GM23248 (cell line): ENCODE measurements around the gene INTS11. TPM values are rescaled to one million over a fixed set of nuclear protein-coding genes. Genes with fewer than 3 reads are reported as not detected.
"Not testable (repeated sequence)": the region's sequence is repeated elsewhere in the genome, so short reads cannot be mapped to it uniquely, and the experiment has no call there.

ENCODE experiments used
- DNase-seq: peaks from one replicate; pipeline ENCODE4 v3.0.0-alpha.2; 2015
- H2AFZ ChIP-seq: fragments of 200-600 bp; sonication (generic); 2 replicates; pipeline ENCODE4 v1.6.1; 2016; ENCODE audit warnings: antibody characterized with exemption
- H3F3A ChIP-seq: fragments of 200-600 bp; sonication (generic); 2 replicates; pipeline ENCODE4 v1.6.1; 2016; ENCODE audit warnings: mild to moderate bottlenecking, antibody characterized with exemption, mixed run types; ENCODE audit not compliant: insufficient read depth
- H3K27ac ChIP-seq: fragments of 200-600 bp; sonication (generic); 2 replicates; pipeline ENCODE4 v1.5.1; 2016; ENCODE audit warnings: mild to moderate bottlenecking
- H3K27me3 ChIP-seq: fragments of 200-600 bp; sonication (generic); replicated peaks from 2 replicates; pipeline ENCODE4 v1.6.1; 2016; ENCODE audit warnings: mild to moderate bottlenecking; ENCODE audit not compliant: insufficient read depth
- H3K36me3 ChIP-seq: fragments of 200-600 bp; sonication (generic); 2 replicates; pipeline ENCODE4 v1.6.1; 2016; ENCODE audit warnings: low read depth, mild to moderate bottlenecking
- H3K4me1 ChIP-seq: fragments of 200-600 bp; sonication (generic); 2 replicates; pipeline ENCODE4 v1.6.1; 2016; ENCODE audit warnings: mild to moderate bottlenecking; ENCODE audit not compliant: insufficient read depth
- H3K4me2 ChIP-seq: fragments of 200-600 bp; sonication (generic); one replicate; pipeline ENCODE4 v1.6.1; 2016; ENCODE audit warnings: mild to moderate bottlenecking; ENCODE audit not compliant: unreplicated experiment
- H3K4me3 ChIP-seq: fragments of 200-600 bp; sonication (generic); 2 replicates; pipeline ENCODE4 v1.5.1; 2016; ENCODE audit warnings: mild to moderate bottlenecking
- H3K79me2 ChIP-seq: fragments of 200-600 bp; sonication (generic); 2 replicates; pipeline ENCODE4 v1.6.1; 2016; ENCODE audit warnings: mild to moderate bottlenecking; ENCODE audit not compliant: insufficient read depth
- H3K9ac ChIP-seq: fragments of 200-600 bp; sonication (generic); 2 replicates; pipeline ENCODE4 v1.6.1; 2016; ENCODE audit warnings: mild to moderate bottlenecking
- H3K9me2 ChIP-seq: fragments of 200-600 bp; sonication (generic); 2 replicates; pipeline ENCODE4 v1.6.1; 2016; ENCODE audit warnings: mixed run types, mild to moderate bottlenecking, moderate library complexity; ENCODE audit not compliant: insufficient read depth
- H3K9me3 ChIP-seq: fragments of 200-600 bp; sonication (generic); one replicate; pipeline ENCODE4 v1.6.1; 2017; ENCODE audit warnings: low read depth
- H4K20me1 ChIP-seq: fragments of 200-600 bp; sonication (generic); 2 replicates; pipeline ENCODE4 v1.6.0; 2016; ENCODE audit not compliant: insufficient read depth
- EZH2 ChIP-seq: fragments of 200-600 bp; sonication (generic); IDR thresholded peaks from 2 replicates; pipeline ENCODE4 v1.6.1; 2018; ENCODE audit warnings: antibody characterized with exemption, mild to moderate bottlenecking; ENCODE audit not compliant: insufficient read depth, poor library complexity, severe bottlenecking
- EZH2phosphoT487 ChIP-seq: fragments of 200-600 bp; sonication (generic); IDR thresholded peaks from 2 replicates; pipeline ENCODE4 v1.6.1; 2018; ENCODE audit warnings: antibody characterized with exemption, moderate library complexity, mild to moderate bottlenecking, low read depth; ENCODE audit not compliant: insufficient read depth
- WGBS, 2 experiments: methylation state at CpG; one replicate each; pipeline ENCODE4 v1.1.6; 2015 to 2017; ENCODE audit warnings: low lambda C conversion rate in 2 of 2, low coverage in 1 of 2; ENCODE audit errors: missing lambda C conversion rate in 2 of 2; 5-methylcytosine and 5-hydroxymethylcytosine counted together
- in situ Hi-C: fragments of 300-500 bp; cut with MboI; formaldehyde crosslinking; loops from 2 replicates; pipeline ENCODE4 v1.15.0; 2020
- polyA plus RNA-seq: library from polyadenylated mRNA; unstranded; fragments of >200 nt; fragmentation: Nextera tagmentation; extraction: Ambion mirVana; gene quantifications from 2 replicates; pipeline ENCODE4 v1.2.1, GENCODE V29; 2016
- total RNA-seq: library from RNA; depleted of rRNA; stranded (reverse); fragments of >200 nt; shearing (Covaris generic); gene quantifications from 2 replicates; pipeline ENCODE4 v1.2.3, GENCODE V29; 2014

INTS11 gene
- total and polyA plus RNA-seq, 2 experiments from 2014 or later = 70.2 to 90.0 TPM

DNA sequence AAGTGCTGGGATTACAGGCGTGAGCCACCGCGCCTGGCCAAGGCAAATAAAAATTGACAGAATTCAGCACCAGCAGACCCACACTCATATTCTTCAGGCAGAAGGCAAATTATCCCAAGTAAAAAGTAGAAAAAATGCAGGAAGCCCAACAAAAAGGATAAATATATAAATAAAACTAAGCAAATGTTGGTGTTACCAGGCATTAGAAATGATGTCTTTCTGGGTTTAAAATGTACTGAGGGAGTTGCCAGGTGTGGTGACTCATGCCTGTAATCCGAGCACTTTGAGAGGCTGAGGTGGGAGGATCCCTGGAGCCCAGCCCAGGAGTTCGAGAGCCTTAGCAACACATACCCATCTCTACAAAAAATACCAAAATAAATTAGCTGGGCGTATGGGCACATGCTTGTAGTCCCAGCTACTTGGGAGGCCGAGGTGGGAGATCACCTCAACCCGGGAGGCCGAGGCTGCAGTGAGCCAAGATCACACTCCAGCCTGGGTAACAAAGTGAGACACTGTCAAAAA, 6.3 kb downstream of the INTS11 start:
- no peak overlapping the region for H2AFZ ChIP-seq
- H3K9me2 ChIP-seq = no peaks in the 10 kb centered on the region
- H4K20me1 ChIP-seq = no peaks in the 10 kb centered on the region
- no peaks in the 10 kb centered on the region for H3K27me3 ChIP-seq
- in situ Hi-C loops = no loop called here
- H3K79me2 ChIP-seq = peaks cover 88% of the 10 kb centered on the region
- H3K27ac ChIP-seq = peak overlapping the region; percentile 94
- H3K4me1 ChIP-seq = peaks cover 12% of the 10 kb centered on the region
- H3K4me2 ChIP-seq = no peak overlapping the region
- H3K36me3 ChIP-seq = peaks cover 12% of the 10 kb centered on the region; the same call in 1 of the 2 replicates
- peaks cover 27% of the 10 kb centered on the region for H3F3A ChIP-seq
- no peaks in the 10 kb centered on the region for H3K9me3 ChIP-seq
- no peak for TF ChIP-seq EZH2
- no peak for TF ChIP-seq EZH2phosphoT487
- H3K4me3 ChIP-seq = no peak overlapping the region
- DNase-seq = peak; percentile 96
- WGBS, 2 experiments = 32% methylated on average over 9 of the region's 9 CpGs
- H3K9ac ChIP-seq = peak overlapping the region; percentile 75

DNA sequence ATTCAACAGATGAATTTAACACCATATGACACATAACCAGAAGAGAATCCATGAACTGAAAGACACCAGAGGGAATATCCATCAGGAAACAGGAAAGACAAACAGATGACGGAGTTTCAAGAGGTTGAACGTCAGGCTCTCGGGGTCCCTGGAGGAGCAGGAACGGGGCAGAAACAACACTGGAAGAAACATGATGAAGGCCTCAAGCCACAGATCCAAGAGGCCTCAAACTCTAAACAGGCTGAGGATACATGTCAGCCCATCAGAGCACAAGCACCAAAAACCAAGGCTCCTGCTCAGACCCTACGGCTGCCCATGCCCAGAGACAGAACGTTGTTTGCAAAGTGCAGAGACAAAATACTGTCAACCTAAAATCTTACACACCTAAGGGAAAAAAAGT, 7.0 kb downstream of the INTS11 start:
- H3K9me3 ChIP-seq = no peaks in the 10 kb centered on the region
- peak overlapping the region; percentile 65 for H3K9ac ChIP-seq
- H3K4me1 ChIP-seq = peaks cover 12% of the 10 kb centered on the region
- in situ Hi-C loops = no loop called here
- no peaks in the 10 kb centered on the region for H3K9me2 ChIP-seq
- H3K79me2 ChIP-seq = peaks cover 82% of the 10 kb centered on the region
- no peaks in the 10 kb centered on the region for H4K20me1 ChIP-seq
- H2AFZ ChIP-seq = no peak overlapping the region
- no peak for DNase-seq
- no peak overlapping the region for H3K4me3 ChIP-seq
- WGBS, 2 experiments = 94 to 96% methylated on average over 6 of the region's 6 CpGs
- peaks cover 27% of the 10 kb centered on the region for H3F3A ChIP-seq
- H3K4me2 ChIP-seq = no peak overlapping the region
- peak overlapping the region; percentile 94 for H3K27ac ChIP-seq
- H3K27me3 ChIP-seq = no peaks in the 10 kb centered on the region
- no peak for TF ChIP-seq EZH2
- TF ChIP-seq EZH2phosphoT487 = no peak
- peaks cover 16% of the 10 kb centered on the region; the same call in 1 of the 2 replicates for H3K36me3 ChIP-seq

GRCh38 chr1:1316199-1316598, 8.3 kb downstream of the INTS11 start:
- DNase-seq, H2AFZ ChIP-seq, in situ Hi-C loops, H3K9ac ChIP-seq, H3K4me3 ChIP-seq, H3K4me2 ChIP-seq, H3K9me2 ChIP-seq, H3K27ac ChIP-seq, H3K27me3 ChIP-seq, H3K9me3 ChIP-seq, H4K20me1 ChIP-seq: not testable (repeated sequence)
- peaks cover 16% of the 10 kb centered on the region; the same call in 1 of the 2 replicates for H3K36me3 ChIP-seq
- peaks cover 27% of the 10 kb centered on the region for H3F3A ChIP-seq
- 92 to 96% methylated on average over 8 of the region's 8 CpGs for WGBS, 2 experiments
- H3K4me1 ChIP-seq = peaks cover 12% of the 10 kb centered on the region
- peaks cover 71% of the 10 kb centered on the region for H3K79me2 ChIP-seq

DNA sequence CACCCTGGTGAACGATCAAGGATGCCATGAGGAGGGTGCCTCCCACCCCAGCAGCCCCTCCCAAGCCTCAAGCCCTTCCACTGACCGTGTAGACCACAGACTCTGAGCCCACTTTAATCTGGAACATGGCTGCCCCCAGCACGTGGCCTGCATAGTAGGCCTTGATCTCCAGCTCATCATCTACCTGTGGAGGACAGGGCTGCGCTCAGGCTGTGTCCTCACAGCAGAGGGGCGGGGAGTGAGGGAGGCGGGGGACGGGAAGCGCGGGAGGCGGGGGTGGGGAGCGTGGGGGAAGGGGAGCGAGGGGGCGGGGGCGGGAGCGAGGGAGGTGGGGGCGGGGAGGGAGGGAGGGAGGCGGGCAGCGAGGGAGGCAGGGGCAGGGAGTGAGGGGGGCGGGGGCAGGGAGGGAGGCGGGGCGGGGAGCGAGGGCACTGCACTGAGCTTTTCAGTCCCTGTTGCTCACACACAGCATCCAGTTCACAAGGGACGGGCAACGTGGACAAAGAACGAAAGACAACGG, 9.0 kb downstream of the INTS11 start:
- H3K9ac ChIP-seq = no peak overlapping the region
- H3K36me3 ChIP-seq = peaks cover 16% of the 10 kb centered on the region; the same call in 1 of the 2 replicates
- H3K9me2 ChIP-seq = no peaks in the 10 kb centered on the region
- no peak for DNase-seq
- no peaks in the 10 kb centered on the region for H4K20me1 ChIP-seq
- H3K27ac ChIP-seq = no peak overlapping the region
- H2AFZ ChIP-seq = no peak overlapping the region
- peaks cover 12% of the 10 kb centered on the region for H3K4me1 ChIP-seq
- no peaks in the 10 kb centered on the region for H3K27me3 ChIP-seq
- H3K4me2 ChIP-seq = no peak overlapping the region
- H3K9me3 ChIP-seq = no peaks in the 10 kb centered on the region
- TF ChIP-seq EZH2phosphoT487 (no peak), EZH2 (no peak)
- in situ Hi-C loops = no loop called here
- 61 to 65% methylated on average over 10 to 26 of the region's 26 CpGs for WGBS, 2 experiments
- H3K79me2 ChIP-seq = peaks cover 66% of the 10 kb centered on the region
- no peak overlapping the region for H3K4me3 ChIP-seq
- peaks cover 27% of the 10 kb centered on the region for H3F3A ChIP-seq
